GM21825 (cell line): ENCODE measurements around the gene STX4.
"Not testable (repeated sequence)": the region's sequence is repeated elsewhere in the genome, so short reads cannot be mapped to it uniquely, and the experiment has no call there.

ENCODE experiments used
- ATAC-seq: cut with Tn5 transposase; IDR thresholded peaks from one replicate; pipeline ENCODE4 v1.9.1; 2021; ENCODE audit warnings: mild to moderate bottlenecking, moderate library complexity; ENCODE audit not compliant: unreplicated experiment

The STX4 gene

DNA sequence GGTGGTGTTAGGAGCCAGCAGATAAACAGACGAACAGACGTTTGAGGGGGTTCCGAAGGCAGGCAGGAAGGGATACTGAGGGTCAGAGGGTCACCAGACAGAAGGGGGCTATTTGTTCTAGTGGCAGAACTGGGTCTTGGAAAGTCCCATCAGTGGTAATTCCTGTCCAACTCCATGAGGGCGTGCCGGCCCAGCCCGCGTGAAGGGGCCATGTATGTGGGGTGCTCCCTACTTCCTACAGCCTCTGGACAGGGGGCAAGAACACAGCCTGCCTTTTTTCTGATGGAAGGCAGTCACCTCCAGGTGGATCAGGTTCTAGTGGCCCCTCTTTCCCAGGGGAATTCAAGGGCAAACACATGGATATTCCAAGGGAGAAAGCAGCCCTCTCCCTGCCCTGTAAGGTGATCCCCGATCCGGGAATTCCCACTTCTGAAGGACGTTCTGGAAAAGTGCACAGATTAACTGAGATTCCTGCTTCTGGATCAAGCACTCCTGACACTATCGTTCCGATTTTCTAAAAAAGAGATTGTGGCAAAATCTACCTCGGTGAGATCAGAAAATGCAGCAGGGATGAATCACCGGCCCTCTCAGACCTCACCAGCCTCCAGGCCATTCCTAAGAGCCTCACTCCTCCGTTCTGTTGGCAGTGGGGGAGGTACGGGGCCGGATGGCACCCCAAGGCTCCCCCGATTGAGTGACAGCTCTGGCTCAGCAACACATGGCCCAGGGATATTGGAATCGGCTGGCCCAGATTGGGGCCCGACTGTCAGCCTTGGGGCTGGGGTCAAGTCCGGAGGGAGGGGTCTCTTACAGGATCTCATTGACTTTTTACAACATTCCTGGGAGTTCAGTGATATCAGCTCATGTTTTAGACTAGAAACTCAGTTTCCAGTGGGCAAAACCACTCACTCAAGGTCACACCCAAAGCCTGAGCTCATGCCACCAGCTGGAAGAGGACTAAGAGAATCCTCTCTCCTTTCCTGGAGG lies 35.3 kb upstream of the STX4 start:
- ATAC-seq, result no peak

GRCh38 chr16:30998852-30999761 lies 34.3 kb upstream of the STX4 start:
- ATAC-seq, result no peak

DNA sequence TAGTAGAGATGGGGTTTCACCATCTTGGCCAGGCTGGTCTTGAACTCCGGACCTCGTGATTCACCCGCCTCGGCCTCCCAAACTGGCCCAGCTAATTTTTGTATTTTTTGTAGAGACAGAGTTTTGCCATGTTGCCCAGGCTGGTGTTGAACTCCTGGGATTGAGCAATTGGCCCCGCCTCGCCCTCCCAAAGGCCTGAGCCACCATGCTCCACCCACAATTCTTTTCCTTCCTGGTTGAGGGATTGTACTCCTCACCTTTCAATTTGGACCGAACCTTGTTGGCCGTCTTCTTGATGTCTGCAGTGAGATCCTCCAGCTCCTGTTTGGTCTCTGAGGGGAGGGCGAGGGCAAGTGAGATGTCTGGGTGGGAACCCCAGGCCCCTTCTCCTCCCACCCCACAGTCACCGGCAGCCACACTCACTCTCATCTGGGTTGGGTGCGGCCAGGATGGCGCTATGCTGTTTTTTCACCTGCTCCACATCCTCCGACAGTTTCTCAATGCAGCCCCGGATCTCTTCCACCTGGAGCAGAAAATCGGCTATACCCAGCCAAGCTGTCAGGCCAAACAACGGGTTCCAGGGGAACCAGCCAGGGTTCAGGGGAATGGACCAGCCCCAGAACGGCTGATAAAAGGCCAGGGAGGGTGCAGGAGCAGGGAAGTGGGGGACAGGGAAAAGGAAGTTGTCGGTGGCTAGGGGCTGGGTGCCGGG lies 32.5 kb upstream of the STX4 start:
- no peak for ATAC-seq

- ATAC-seq, result no peak
These were observed 31.7 kb upstream of the STX4 start for GRCh38 chr16:31001507-31002249.

DNA sequence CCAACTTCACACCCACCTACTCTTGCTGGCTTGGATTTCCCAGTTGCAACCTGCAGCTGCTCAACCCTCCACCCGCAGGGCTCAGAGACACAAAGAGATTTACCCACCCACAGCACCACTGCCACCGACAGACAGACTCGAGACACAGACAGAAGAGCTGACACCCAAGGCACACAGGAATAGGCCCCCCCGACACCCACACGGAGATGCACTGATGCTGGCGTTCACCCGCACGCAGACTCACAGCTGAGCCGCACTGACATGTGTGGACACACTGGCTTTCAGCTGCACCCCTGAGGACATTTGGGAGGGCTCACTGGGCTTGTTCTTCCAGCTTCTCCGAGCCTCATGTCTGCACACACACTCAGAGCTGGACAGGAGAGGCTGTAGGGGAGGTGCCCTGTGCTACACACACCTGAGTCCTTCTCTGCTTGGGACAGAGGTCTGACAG lies 31.1 kb upstream of the STX4 start:
- ATAC-seq, result no peak

GRCh38 chr16:31002862-31003341 lies 30.5 kb upstream of the STX4 start:
- no peak for ATAC-seq

- ATAC-seq, result no peak
These were observed 29.6 kb upstream of the STX4 start for GRCh38 chr16:31003744-31004143.

GRCh38 chr16:31004658-31005057 lies 28.7 kb upstream of the STX4 start:
- ATAC-seq, result no peak

DNA sequence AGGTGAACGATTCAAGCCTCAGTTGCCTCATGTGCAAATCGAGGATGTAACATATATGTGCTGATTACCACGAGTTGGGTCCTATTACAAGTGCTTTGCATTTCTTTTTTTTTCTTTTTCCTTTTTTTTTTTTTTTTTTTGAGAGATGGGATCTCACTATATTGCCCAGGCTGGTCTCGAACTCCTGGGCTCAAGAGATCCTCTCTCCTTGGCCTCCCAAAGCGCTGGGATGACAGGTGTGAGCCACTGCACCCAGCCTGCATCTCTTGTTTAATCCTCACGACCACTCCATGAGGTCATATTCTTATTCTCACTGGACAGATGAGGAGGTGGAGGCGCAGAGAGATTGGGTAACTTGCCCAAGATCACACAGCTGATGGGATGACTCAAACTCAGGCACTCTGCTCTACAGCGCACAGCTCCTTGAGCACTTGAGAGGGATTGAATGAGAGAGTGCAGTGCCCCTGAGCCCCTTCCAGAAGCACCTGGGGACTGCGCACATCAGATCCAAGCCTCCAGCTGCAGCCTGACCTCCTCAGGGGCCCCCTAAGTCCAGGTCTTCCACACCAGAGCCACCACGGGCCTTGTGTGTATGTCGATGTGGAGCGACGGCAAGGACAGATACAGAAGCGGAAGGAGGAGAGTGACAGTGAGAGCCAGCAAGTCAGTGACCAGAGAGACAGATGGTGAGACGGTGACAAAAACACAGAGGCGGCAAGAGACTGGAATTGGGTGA lies 27.8 kb upstream of the STX4 start:
- ATAC-seq, result no peak

GRCh38 chr16:31006086-31006385 lies 27.3 kb upstream of the STX4 start:
- ATAC-seq, result no peak

- ATAC-seq, result no peak
These were observed 26.8 kb upstream of the STX4 start for GRCh38 chr16:31006589-31006988.

DNA sequence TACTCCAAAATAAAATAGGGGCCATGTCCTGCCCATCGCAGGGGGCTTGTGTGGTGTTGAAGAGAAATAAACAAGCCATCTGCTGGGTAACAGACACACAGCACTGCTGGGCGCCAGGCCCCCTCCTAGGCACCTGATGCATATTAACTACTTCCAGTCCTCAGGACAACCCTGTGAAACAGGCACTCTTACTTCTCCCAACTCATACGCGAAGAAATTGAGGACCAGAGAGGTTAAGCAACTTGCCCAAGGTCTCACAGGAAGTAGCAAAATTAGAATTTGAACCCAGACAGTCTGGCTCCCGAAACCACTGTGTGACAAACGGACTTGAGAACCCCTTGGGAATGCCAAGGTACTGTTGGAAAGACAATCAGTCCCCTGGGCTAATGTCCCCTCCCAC lies 25.7 kb upstream of the STX4 start:
- no peak for ATAC-seq

DNA sequence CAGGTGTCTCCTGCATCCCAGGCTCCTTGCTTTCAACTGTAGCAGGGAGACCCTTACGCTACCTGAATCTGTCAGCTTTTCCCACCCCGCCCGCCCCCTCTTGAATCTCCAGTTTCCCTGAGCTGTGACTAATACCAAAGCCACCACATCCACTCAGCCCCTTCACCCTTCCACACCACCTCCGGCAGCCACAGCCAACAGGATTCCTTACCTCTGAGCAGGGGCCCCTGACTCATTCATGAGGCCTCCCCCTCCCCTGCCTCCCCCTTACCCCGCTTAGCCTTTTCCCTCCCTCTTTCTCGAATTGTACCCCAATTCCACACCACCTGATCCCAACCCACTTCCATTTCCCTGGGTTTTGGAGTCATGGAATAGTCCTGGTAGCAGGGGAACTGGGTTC lies 25.2 kb upstream of the STX4 start:
- no peak for ATAC-seq

DNA sequence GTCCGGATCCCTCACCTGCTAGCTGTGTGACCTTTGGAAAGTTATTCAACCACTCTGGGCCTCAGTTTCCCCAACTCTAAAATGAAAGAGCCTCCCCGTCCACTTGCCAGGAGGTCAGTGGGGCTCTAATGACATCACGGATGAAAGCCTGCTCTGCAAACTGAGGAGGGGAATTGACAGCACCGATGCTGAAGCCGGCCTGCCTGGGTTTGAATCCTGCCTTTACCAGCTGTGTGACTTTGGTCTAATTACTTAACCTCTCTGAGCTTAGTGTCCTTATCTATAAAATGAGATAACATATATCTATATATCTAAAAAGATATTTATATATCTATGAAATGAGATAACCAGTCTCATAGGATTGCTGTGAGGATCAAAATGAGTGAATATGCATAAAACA lies 24.8 kb upstream of the STX4 start:
- ATAC-seq, result no peak

DNA sequence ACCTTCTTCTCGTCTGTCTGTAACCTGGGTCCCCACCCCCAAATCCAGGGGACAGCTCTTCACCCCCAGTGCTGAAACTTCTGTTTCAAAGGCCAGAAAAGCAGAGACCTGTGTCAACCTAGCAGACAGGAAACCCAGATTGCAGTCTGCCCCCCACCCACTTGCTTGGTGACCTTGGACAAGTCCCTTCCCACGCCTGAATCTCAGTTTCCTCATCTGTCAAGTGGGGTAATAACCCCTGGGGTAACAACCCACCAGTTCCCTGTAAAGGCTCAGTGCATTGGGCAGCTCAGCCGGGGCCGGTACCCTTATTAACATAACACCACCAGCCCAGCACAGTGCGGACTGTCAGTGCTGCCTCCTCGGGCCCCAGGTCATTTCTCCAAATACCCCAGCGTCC lies 24.2 kb upstream of the STX4 start:
- no peak for ATAC-seq

DNA sequence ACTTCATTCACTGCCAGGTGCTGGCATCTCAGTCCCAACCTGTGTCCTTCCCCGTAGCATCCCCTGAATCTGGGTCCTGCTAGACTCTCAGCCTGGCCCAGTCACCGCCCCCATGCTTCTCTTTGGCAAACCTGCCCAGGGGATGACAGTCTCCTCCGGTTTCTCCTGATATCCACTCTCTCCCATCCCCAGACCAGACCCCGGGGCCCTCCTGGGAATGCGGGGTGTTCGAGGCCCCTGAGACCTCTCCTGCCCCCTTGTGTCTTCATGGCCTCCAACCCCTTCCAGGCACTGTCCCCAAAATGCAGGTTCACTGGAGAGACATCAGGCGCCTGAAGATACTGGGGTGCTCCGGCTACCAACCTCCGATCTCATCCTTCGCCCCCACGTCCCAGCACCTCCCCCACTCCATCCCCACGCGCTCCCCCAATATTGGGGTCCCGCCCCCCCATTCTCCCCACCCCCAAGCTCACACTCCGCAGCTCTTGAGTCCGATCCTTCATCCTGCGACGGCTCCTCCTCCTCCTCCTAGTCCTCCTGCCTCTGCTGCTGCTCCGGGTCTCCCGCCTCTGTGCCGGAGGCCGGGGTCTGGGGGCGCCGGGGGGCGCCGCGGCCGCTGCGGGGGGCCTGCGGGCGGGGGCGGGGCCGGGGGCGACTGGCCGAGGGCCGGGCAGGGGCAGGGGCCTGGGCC lies 23.3 kb upstream of the STX4 start:
- ATAC-seq, result no peak

- ATAC-seq, result no peak
These were observed 22.6 kb upstream of the STX4 start, which contains the start of gene STX1B for GRCh38 chr16:31010585-31011325. STX1B (minus strand) TSS chr16:31010638; CDS start chr16:31010396, 242 bp downstream.

- ATAC-seq, result not testable (repeated sequence)
These were observed 21.5 kb upstream of the STX4 start for GRCh38 chr16:31011815-31012214.
